HG03460 (cell line): ENCODE data around the gene PILRA.
"Not testable (repeated sequence)": the region's sequence is repeated elsewhere in the genome, so short reads cannot be mapped to it uniquely, and the experiment has no call there.

Source experiments
- ATAC-seq: cut with Tn5 transposase; IDR thresholded peaks from one replicate; pipeline ENCODE4 v1.9.1; 2021; ENCODE audit not compliant: unreplicated experiment

The PILRA gene

GRCh38 chr7:100373261-100373831 is at the start of gene PILRA:
Gene PILRA (plus strand): TSS chr7:100373487. CDS start chr7:100373657, 170 bp downstream.
- no peak for ATAC-seq

GRCh38 chr7:100324194-100324593 is 49.1 kb upstream of the PILRA start:
- not testable (repeated sequence) for ATAC-seq

- not testable (repeated sequence) for ATAC-seq
These were observed 47.6 kb upstream of the PILRA start for GRCh38 chr7:100325671-100326070.

GRCh38 chr7:100326914-100327313 is 46.4 kb upstream of the PILRA start:
- ATAC-seq: not testable (repeated sequence)

- ATAC-seq: peak; percentile 94
These were observed 37.5 kb upstream of the PILRA start for GRCh38 chr7:100335566-100336466.

GRCh38 chr7:100338083-100338696 is 35.1 kb upstream of the PILRA start:
- not testable (repeated sequence) for ATAC-seq

- not testable (repeated sequence) for ATAC-seq
These were observed 32.0 kb upstream of the PILRA start for GRCh38 chr7:100341286-100341685.

- ATAC-seq: no peak
These were observed 30.5 kb upstream of the PILRA start for GRCh38 chr7:100342765-100343164.

- not testable (repeated sequence) for ATAC-seq
These were observed 29.1 kb upstream of the PILRA start for GRCh38 chr7:100344124-100344559.

- peak; percentile 73 for ATAC-seq
These were observed 28.6 kb upstream of the PILRA start for GRCh38 chr7:100344560-100345287.

- peak; percentile 41 for ATAC-seq
These were observed 28.0 kb upstream of the PILRA start for GRCh38 chr7:100345288-100345672.

GRCh38 chr7:100346921-100347320 is 26.4 kb upstream of the PILRA start:
- ATAC-seq: no peak

GRCh38 chr7:100348805-100349204 is 24.5 kb upstream of the PILRA start:
- no peak for ATAC-seq

GRCh38 chr7:100349757-100350156 is 23.5 kb upstream of the PILRA start:
- no peak for ATAC-seq

- no peak for ATAC-seq
These were observed 21.6 kb upstream of the PILRA start for GRCh38 chr7:100351657-100352058.

- not testable (repeated sequence) for ATAC-seq
These were observed 21.0 kb upstream of the PILRA start for GRCh38 chr7:100352230-100352781.

GRCh38 chr7:100352984-100353684 is 20.2 kb upstream of the PILRA start:
- ATAC-seq: no peak

GRCh38 chr7:100353685-100354330 is 19.5 kb upstream of the PILRA start:
- no peak for ATAC-seq

GRCh38 chr7:100356416-100357068 is 16.7 kb upstream of the PILRA start:
- ATAC-seq: no peak
